ENCODE measurements around the gene AP1G1.

DNA sequence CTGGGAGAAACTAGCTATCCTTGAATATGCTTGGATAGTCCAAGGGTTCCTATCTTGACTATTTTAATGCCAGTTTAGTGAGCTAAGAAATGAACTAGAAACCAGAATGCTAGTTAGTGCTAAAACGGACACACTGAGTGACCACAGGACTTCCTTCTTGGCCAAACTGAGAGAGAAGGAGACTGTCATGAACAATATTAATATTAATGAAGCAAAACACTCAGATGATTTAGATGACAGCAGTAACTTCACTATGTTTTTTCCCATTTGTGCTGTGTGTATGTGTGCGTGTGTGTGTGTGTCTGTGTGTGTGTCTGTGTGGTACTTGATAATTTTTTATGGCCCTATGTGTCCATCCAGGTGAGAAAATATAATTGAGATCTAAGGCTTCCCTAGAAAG lies 34.9 kb upstream of the AP1G1 start:
- TF ChIP-seq ZNF274 (IDR thresholded peaks at IDR 0.05; ENCODE audit: low read depth, low read length), result no peak
- TF ChIP-seq YY1 (IDR thresholded peaks at IDR 0.05; ENCODE audit: insufficient read depth, insufficient read length), result no peak

All from NT2/D1 (cell line).